SK-N-SH treated with all-trans-retinoic acid at 6 μM for 48 hours (cell line): ENCODE results near the gene HSD17B8.

Source experiments
- CREB5 ChIP-seq: fragments of 250-450 bp; sonication (Bioruptor Pico); IDR thresholded peaks from 2 replicates; pipeline ENCODE4 v1.5.1; 2020; ENCODE audit warnings: low read depth, mild to moderate bottlenecking, moderate library complexity
- ESRRG ChIP-seq: fragments of 250-450 bp; sonication (Bioruptor Pico); IDR thresholded peaks from 2 replicates; pipeline ENCODE4 v1.6.1; 2021; ENCODE audit warnings: mild to moderate bottlenecking
- ISL1 ChIP-seq: fragments of 250-450 bp; sonication (Bioruptor Pico); IDR thresholded peaks from 2 replicates; pipeline ENCODE4 v2.1.2; 2022; ENCODE audit warnings: mild to moderate bottlenecking, moderate library complexity
- PATZ1 ChIP-seq: fragments of 250-450 bp; sonication (Bioruptor Pico); IDR thresholded peaks from 2 replicates; pipeline ENCODE4 v1.8.0; 2020; ENCODE audit warnings: mild to moderate bottlenecking, moderate library complexity, borderline replicate concordance
- RARB ChIP-seq: fragments of 250-450 bp; sonication (Bioruptor Pico); IDR thresholded peaks from 2 replicates; pipeline ENCODE4 v1.8.0; 2021; ENCODE audit warnings: mild to moderate bottlenecking, moderate library complexity
- TSHZ2 ChIP-seq: fragments of 250-450 bp; sonication (Bioruptor Pico); IDR thresholded peaks from 2 replicates; pipeline ENCODE4 v1.5.0; 2020; ENCODE audit warnings: mild to moderate bottlenecking, moderate library complexity

- TF ChIP-seq PATZ1 (CRISPR knock-in tag) (no peak), ESRRG (no peak), TSHZ2 (CRISPR knock-in tag) (no peak), ISL1 (CRISPR knock-in tag) (no peak), CREB5 (CRISPR knock-in tag) (no peak), RARB (CRISPR knock-in tag) (no peak)
These were observed 30.8 kb downstream of the HSD17B8 start for GRCh38 chr6:33235221-33235634.
